Jurkat, Clone E6-1 (cell line): ENCODE data around the gene CPOX. TPM values are rescaled to one million over a fixed set of nuclear protein-coding genes. Genes with fewer than 3 reads are reported as not detected.
"Not testable (repeated sequence)": the region's sequence is repeated elsewhere in the genome, so short reads cannot be mapped to it uniquely, and the experiment has no call there.

Source experiments
- DNase-seq: peaks from one replicate; pipeline ENCODE4 v3.0.0-alpha.2; 2011; ENCODE audit warnings: low read depth, low spot score
- H3K4me3 ChIP-seq: 2 replicates; pipeline ENCODE4 v1.5.1; 2011; ENCODE audit warnings: mild to moderate bottlenecking, low read length, control low read depth, moderate library complexity
- polyA plus RNA-seq: library from polyadenylated mRNA; unstranded; fragments of >200 nt; gene quantifications from one replicate; pipeline ENCODE4 v1.2.1, GENCODE V29; 2012; ENCODE audit warnings: missing spikeins; ENCODE audit not compliant: insufficient read length, insufficient read depth

CPOX gene
- 31.9 TPM for polyA plus RNA-seq

DNA sequence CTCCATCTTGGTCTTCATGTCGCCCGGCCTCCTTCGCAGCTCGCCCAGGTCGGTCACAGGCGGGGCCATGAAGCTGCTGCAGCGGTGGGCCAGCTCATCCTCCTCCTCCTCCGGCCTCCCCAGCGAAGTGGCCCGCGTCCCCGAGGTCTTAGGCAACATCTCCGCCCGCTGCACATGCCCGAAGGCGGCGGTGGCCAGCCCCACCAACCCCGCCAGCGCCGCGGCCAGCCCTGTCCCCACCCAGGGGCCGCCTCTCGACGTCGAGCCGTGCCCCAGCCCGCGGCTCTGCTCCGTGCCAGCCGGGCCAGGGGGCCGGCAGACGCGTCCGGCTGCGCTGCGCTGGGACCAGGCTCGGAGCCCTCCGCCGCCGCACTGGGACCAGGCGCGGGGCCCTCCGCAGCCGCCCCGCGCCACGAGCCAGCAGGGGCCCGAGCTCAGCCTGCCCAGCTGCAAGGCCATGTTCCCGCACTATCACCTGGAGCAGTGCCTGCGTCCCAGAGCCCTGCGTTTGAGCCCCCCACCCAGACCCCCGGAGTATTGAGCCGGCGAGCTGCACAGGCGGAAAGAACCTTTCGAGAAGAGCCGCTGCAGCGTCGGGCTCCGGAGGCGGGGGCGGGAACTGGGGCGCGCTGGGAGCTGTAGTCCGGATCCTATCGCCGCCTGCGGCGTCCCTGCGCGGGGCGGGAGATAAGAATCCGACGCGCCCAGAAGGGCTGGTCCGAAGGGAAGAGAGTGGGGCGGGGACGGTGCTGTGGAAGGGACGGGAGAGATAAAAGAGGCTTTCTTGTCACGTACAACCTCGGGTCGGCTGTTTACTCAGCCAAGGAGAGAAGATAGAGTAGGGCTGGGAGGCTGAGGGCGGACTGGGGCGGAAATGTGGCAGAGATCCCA is at the start of gene CPOX:
CPOX (minus strand) TSS at position 566 of the 891 bp plus-strand sequence; CDS start at position 459, 107 bp downstream.
- peak; percentile 81 for DNase-seq
- H3K4me3 ChIP-seq, result peak within 1 kb of the TSS; percentile 63

DNA sequence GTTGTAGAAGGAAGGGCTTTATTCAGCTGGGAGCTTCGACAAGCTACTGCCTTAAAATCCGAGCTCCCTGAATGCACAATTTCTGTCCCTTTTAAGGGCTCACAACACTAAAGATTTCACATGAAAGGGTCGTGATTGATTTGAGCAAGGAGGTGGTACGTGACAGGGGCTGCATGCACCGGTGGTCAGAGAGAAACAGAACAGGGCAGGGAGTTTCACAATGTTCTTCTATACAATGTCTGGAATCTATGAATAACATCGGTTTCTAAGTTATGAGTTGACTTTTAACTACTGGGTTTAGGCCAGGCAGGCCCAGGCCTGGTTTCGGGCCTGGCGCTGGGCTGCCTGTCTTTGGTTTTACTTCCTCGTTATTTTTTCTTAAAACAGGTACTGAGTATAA is 49.4 kb upstream of the CPOX start:
- not testable (repeated sequence) for DNase-seq, H3K4me3 ChIP-seq

- not testable (repeated sequence) for DNase-seq, H3K4me3 ChIP-seq
Observed at GRCh38 chr3:98641756-98642155, 48.3 kb upstream of the CPOX start.

- not testable (repeated sequence) for H3K4me3 ChIP-seq, DNase-seq
Observed at GRCh38 chr3:98638515-98638914, 45.1 kb upstream of the CPOX start.

- H3K4me3 ChIP-seq, result no peak overlapping the region
- DNase-seq, result no peak
Observed at GRCh38 chr3:98630416-98630815, 37.0 kb upstream of the CPOX start.

DNA sequence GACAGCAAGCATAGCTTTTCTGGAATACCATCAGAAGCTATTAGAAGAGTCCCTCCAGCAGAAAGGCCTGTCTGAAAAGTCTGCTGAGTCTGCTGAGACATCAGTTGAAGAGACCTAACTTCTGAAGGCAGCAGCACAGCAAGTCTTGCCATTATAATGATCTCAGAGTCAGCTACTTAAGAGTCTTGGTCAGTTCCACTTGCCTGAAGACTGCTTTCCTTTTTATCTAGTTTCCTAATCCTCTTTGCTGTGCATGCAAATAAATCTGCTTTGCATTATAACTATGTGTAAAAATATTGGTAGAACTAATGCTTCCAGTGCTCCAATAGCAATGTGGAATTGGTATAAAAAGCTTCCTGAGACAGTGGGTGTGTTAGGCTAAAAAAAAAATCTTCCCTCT is 34.9 kb upstream of the CPOX start:
- no peak overlapping the region for H3K4me3 ChIP-seq
- DNase-seq, result no peak

DNA sequence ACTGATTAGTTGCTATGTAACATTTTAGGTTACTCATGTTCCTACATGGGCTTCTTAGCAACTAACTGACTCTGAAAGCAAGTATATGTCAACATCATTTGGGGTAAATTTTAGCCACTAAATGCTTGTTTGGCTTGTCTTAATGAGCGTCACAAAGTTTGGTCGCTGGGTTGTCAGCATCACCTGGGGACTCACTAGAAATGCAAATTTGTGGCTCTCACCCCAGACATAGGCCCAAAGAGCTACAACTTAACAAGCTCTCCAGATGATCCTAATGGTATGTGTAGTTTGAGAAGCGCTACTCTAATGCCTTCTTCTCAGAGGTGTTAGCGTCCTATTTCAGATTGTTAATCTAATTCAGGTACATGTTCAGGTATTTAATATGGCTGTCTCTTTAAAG is 32.7 kb upstream of the CPOX start:
- no peak overlapping the region for H3K4me3 ChIP-seq
- no peak for DNase-seq

DNA sequence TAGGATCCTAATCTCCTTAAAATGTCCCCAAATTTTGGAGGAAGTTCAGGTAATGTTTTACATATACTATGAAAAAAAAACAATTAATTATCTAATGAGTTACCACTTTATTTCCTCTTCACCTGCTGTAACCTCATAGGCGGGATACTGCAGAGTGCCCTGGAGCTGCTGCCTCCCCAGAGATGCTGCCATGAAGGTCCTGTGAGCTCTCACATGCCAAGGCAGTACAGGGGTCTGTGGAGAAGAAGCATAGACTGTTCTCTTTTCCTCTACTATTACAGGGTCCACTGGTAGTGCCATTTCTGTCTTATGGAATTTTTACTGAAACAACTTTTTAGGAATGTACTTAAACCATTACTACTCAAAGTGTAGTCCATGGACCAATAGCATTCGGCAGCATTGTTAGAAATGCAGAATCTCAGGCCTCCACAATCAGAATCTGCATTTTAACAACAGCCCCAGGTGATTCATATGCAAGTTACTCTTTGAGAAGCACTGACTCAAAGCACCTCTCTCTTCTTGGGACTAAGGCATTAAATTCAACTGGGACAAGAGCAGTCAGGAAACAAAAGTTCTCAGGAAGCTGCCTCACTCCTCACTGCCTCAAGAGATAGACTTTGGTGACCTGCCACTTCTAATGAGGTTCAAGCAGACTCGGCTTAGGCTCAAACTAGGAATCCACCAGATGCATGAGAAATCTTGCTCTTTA is 30.3 kb upstream of the CPOX start:
- no peak for DNase-seq
- no peak overlapping the region for H3K4me3 ChIP-seq

- no peak for DNase-seq
Observed at GRCh38 chr3:98617841-98618240, 24.4 kb upstream of the CPOX start.

DNA sequence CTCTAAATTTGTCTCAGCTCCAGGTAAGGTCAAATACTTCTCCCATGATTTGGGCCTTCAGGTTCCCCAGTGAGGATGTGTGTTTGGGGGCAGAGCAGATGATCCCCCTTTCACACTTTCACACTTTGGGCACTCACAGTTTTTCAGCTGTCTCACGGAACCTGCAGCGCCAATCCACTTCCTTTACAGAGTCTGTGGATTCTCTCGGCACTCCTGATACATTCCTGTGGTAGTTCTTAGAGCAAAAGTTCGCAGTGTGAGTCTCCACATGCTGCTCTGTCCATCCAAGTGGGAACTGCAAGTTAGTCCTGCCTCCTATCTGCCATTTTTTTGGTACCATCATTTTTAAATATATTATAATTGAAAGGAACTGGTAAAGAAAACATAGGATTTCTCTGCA is 20.2 kb upstream of the CPOX start:
- DNase-seq, result no peak
- no peak overlapping the region for H3K4me3 ChIP-seq

More at GRCh38 chr3:98617841-98618240, 24.4 kb upstream of the CPOX start:
- H3K4me3 ChIP-seq, result no peak overlapping the region

DNA sequence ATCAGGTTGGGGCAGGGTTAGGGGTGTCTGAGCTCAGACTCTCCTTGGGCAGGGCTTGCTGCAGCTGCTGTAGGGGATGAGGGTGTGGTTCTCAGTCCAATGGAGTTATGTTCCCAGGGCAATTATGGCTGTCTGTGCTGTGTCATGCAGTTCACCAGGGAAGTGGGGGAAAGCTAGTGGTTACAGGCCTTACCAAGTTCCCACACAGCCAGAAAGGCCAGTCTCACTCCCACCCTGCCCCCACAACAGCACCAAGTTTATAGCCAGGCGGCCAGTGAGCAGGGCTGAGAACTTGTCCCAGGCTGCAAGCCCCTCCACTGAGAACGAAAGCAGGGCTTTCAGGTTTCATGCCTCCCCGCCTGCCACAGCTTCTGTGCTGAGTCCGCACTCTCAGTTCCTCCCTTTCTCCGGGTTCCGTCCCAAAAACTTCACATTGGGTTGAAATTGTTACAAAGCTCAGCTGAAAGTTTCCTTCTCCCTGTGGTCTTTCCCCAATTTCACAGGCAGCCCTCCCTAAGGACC is 19.6 kb upstream of the CPOX start:
- no peak for DNase-seq
- no peak overlapping the region for H3K4me3 ChIP-seq

GRCh38 chr3:98612587-98612986 is 19.2 kb upstream of the CPOX start:
- peak; percentile 44 for DNase-seq

DNA sequence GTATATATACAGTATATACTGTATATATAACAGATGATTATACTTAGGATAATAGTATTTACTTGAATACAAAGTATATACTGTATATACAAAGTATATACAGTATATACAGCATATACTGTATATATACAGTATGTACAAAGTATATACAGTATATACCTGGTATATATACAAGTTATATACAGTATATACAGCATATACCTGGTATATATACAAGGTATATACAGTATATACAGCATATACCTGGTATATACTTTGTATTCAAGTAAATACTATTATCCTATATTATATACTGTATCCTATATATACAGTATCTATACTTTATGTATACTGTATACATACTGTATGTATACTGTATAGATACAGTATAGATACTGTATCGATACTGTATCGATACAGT is 14.6 kb upstream of the CPOX start:
- no peak overlapping the region for H3K4me3 ChIP-seq
- DNase-seq, result no peak

More at GRCh38 chr3:98612587-98612986, 19.2 kb upstream of the CPOX start:
- H3K4me3 ChIP-seq, result no peak overlapping the region

GRCh38 chr3:98603580-98603979 is 10.2 kb upstream of the CPOX start:
- no peak overlapping the region for H3K4me3 ChIP-seq
- no peak for DNase-seq

DNA sequence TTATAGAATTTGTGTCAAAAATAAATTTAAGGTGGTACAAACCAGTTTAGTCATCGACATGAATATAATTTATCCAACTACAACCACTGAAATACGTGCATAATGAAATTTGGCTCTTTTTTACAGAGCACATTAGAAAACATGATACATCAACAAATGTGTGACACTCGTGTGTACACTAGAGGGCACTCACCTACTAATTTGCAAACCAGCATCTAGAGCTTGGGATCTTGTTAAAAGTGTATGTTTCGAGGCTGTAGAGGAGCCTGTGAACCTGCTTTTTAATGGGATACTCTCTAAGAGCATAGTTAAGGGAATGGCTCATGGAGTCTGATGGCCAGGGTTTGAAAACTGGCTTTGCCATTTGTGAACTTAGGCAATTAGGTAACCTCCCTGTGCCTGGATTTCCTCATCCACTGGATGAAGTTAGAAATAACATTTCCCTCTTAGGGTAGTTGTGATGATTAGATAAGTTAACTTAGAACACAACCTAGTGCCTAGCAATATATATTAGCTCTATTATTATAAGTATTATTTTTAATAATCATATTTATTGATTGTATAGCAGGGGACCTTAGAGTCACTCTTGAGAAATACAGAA is 8.8 kb upstream of the CPOX start:
- H3K4me3 ChIP-seq, result no peak overlapping the region
- peak; percentile 68 for DNase-seq

GRCh38 chr3:98601180-98601579 is 7.8 kb upstream of the CPOX start:
- DNase-seq, result no peak
- no peak overlapping the region for H3K4me3 ChIP-seq

- H3K4me3 ChIP-seq, result no peak overlapping the region
Observed at GRCh38 chr3:98600412-98601095, 7.1 kb upstream of the CPOX start.

GRCh38 chr3:98599647-98600411 is 6.4 kb upstream of the CPOX start:
- DNase-seq, result no peak
- no peak overlapping the region for H3K4me3 ChIP-seq

More at GRCh38 chr3:98600412-98601095, 7.1 kb upstream of the CPOX start:
- DNase-seq, result no peak
